Measurements from ENCODE around the gene BTBD9.

DNA sequence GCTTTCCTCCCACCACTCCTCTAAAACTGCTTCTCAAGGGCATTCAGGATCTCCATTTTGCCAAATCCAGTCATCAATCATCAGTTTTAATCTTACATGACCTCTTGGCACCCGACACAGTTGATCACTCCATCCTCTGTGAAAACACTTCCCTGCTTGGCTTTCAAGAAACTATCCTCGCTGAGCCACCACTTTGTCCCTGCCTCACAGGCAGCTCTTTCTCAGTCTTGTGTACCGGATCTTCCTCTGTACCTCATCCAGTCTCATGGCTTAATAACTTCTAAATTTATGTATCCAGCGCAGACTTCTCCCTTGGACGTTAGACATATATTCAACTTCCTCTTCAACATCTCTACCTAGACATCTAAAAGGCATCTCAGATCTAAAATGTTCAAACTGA is 89.9 kb downstream of the BTBD9 start:
- no peak for TF ChIP-seq POLR2A (IDR thresholded peaks at IDR 0.05; ENCODE audit: low read depth, low read length)
- TF ChIP-seq POLR2AphosphoS5 (IDR thresholded peaks at IDR 0.05; ENCODE audit: low read depth, low read length), result no peak
